ENCODE measurements around the gene DENND2A. TPM values are rescaled to one million over a fixed set of nuclear protein-coding genes. Genes with fewer than 3 reads are reported as not detected.
"Not testable (repeated sequence)": the region's sequence is repeated elsewhere in the genome, so short reads cannot be mapped to it uniquely, and the experiment has no call there.

The DENND2A gene
- total RNA-seq, 1 donor from 2014 or later = 25.4 TPM

- no peaks in the 10 kb centered on the region for H3K9me3 Mint-ChIP-seq
- no peak overlapping the region for H3K4me3 Mint-ChIP-seq
- TF ChIP-seq CTCF (conservative IDR thresholded peaks at IDR 0.05) = no peak
- DNase-seq (ENCODE audit: extremely low spot score, unreplicated experiment) = no peak
- peaks cover 30% of the 10 kb centered on the region for H3K36me3 Mint-ChIP-seq
- H3K4me1 Mint-ChIP-seq (ENCODE audit: unreplicated experiment) = peaks cover 14% of the 10 kb centered on the region
- no peaks in the 10 kb centered on the region for H3K27me3 Mint-ChIP-seq
- H3K27ac Mint-ChIP-seq = no peak overlapping the region
These were observed 38.6 kb upstream of the DENND2A start for GRCh38 chr7:140679186-140679585.

GRCh38 chr7:140678816-140679130, 38.2 kb upstream of the DENND2A start:
- Mint-ChIP-seq H3K4me3 (no peak overlapping the region), H3K36me3 (peaks cover 26% of the 10 kb centered on the region), H3K27me3 (no peaks in the 10 kb centered on the region), H3K27ac (no peak overlapping the region), H3K4me1 (ENCODE audit: unreplicated experiment) (peaks cover 16% of the 10 kb centered on the region), H3K9me3 (no peaks in the 10 kb centered on the region)
- no peak for DNase-seq (ENCODE audit: extremely low spot score, unreplicated experiment)
- no peak for TF ChIP-seq CTCF (conservative IDR thresholded peaks at IDR 0.05)

GRCh38 chr7:140678081-140678815, 37.6 kb upstream of the DENND2A start:
- Mint-ChIP-seq H3K27me3 (no peaks in the 10 kb centered on the region), H3K36me3 (peaks cover 25% of the 10 kb centered on the region), H3K4me1 (ENCODE audit: unreplicated experiment) (peaks cover 16% of the 10 kb centered on the region), H3K9me3 (no peaks in the 10 kb centered on the region), H3K27ac (no peak overlapping the region), H3K4me3 (no peak overlapping the region)
- no peak for TF ChIP-seq CTCF (conservative IDR thresholded peaks at IDR 0.05)
- no peak for DNase-seq (ENCODE audit: extremely low spot score, unreplicated experiment)

- H3K4me1 Mint-ChIP-seq (ENCODE audit: unreplicated experiment) = peaks cover 16% of the 10 kb centered on the region
- H3K27ac Mint-ChIP-seq = no peak overlapping the region
- DNase-seq (ENCODE audit: extremely low spot score, unreplicated experiment) = no peak
- H3K9me3 Mint-ChIP-seq = no peaks in the 10 kb centered on the region
- no peak overlapping the region for H3K4me3 Mint-ChIP-seq
- no peak for TF ChIP-seq CTCF (conservative IDR thresholded peaks at IDR 0.05)
- H3K27me3 Mint-ChIP-seq = no peaks in the 10 kb centered on the region
- H3K36me3 Mint-ChIP-seq = peaks cover 25% of the 10 kb centered on the region
These were observed 36.9 kb upstream of the DENND2A start for GRCh38 chr7:140677496-140677895.

- Mint-ChIP-seq H3K36me3 (peaks cover 20% of the 10 kb centered on the region), H3K4me1 (ENCODE audit: unreplicated experiment) (peaks cover 22% of the 10 kb centered on the region)
- not testable (repeated sequence) for H3K9me3 Mint-ChIP-seq; H3K27me3 Mint-ChIP-seq; DNase-seq (ENCODE audit: extremely low spot score, unreplicated experiment); H3K4me3 Mint-ChIP-seq; H3K27ac Mint-ChIP-seq
These were observed 36.3 kb upstream of the DENND2A start for GRCh38 chr7:140676956-140677355.

GRCh38 chr7:140676306-140676705, 35.7 kb upstream of the DENND2A start:
- Mint-ChIP-seq H3K27me3 (no peaks in the 10 kb centered on the region), H3K36me3 (peaks cover 19% of the 10 kb centered on the region), H3K9me3 (no peaks in the 10 kb centered on the region), H3K4me3 (no peak overlapping the region), H3K27ac (no peak overlapping the region), H3K4me1 (ENCODE audit: unreplicated experiment) (peaks cover 22% of the 10 kb centered on the region)
- DNase-seq (ENCODE audit: extremely low spot score, unreplicated experiment) = no peak
- TF ChIP-seq CTCF (conservative IDR thresholded peaks at IDR 0.05) = no peak
